GM23338 (cell line): Measurements from ENCODE around the gene ZNF236.

Source experiments
- CREB1 ChIP-seq: fragments of 250-450 bp; sonication (Bioruptor Pico); IDR thresholded peaks from 2 replicates; pipeline ENCODE4 v1.5.0; 2020; ENCODE audit warnings: low read depth, mild to moderate bottlenecking, moderate library complexity
- CTCF ChIP-seq, 2 experiments: fragments of 200-600 bp in 1 of 2; sonication (generic) in 1 of 2; conservative IDR thresholded peaks; 2 replicates each; pipeline versions ENCODE4 v1.5.1 to v1.6.1; 2016 to 2017; ENCODE audit warnings: antibody characterized with exemption in 2 of 2, low read depth in 2 of 2, mild to moderate bottlenecking in 2 of 2, moderate library complexity in 1 of 2
- ETS1 ChIP-seq: IDR thresholded peaks from 2 replicates; pipeline ENCODE4 v1.6.1; 2016; ENCODE audit warnings: antibody characterized with exemption
- EZH2 ChIP-seq: fragments of 200-600 bp; sonication (generic); IDR thresholded peaks from one replicate; pipeline ENCODE4 v1.8.0; 2017; ENCODE audit warnings: antibody characterized with exemption, mild to moderate bottlenecking, low read depth; ENCODE audit not compliant: unreplicated experiment
- EZH2phosphoT487 ChIP-seq: fragments of 200-600 bp; sonication (generic); IDR thresholded peaks from one replicate; pipeline ENCODE4 v1.8.1; 2018; ENCODE audit warnings: antibody characterized with exemption; ENCODE audit not compliant: unreplicated experiment
- JUNB ChIP-seq: IDR thresholded peaks from one replicate; pipeline ENCODE4 v1.6.1; 2016; ENCODE audit warnings: antibody characterized with exemption; ENCODE audit not compliant: unreplicated experiment
- NANOG ChIP-seq: IDR thresholded peaks from 2 replicates; pipeline ENCODE4 v1.6.1; 2016; ENCODE audit warnings: antibody characterized with exemption, borderline replicate concordance
- POLR2AphosphoS5 ChIP-seq: IDR thresholded peaks from 2 replicates; pipeline ENCODE4 v1.6.1; 2016; ENCODE audit warnings: antibody characterized with exemption, low read depth
- REST ChIP-seq: IDR thresholded peaks from one replicate; pipeline ENCODE4 v1.6.1; 2018; ENCODE audit warnings: antibody characterized with exemption; ENCODE audit not compliant: unreplicated experiment
- STAT1 ChIP-seq: IDR thresholded peaks from one replicate; pipeline ENCODE4 v1.6.1; 2016; ENCODE audit warnings: antibody characterized with exemption; ENCODE audit not compliant: unreplicated experiment
- ZNF114 ChIP-seq: fragments of 250-450 bp; sonication (Bioruptor Pico); IDR thresholded peaks from 2 replicates; pipeline ENCODE4 v1.5.0; 2020; ENCODE audit warnings: mild to moderate bottlenecking, moderate library complexity
- TF ChIP-seq, protein P1 (sequence below): fragments of 250-450 bp; sonication (Bioruptor Pico); IDR thresholded peaks from 2 replicates; pipeline ENCODE4 v1.5.0; 2020; ENCODE audit warnings: mild to moderate bottlenecking, moderate library complexity

DNA sequence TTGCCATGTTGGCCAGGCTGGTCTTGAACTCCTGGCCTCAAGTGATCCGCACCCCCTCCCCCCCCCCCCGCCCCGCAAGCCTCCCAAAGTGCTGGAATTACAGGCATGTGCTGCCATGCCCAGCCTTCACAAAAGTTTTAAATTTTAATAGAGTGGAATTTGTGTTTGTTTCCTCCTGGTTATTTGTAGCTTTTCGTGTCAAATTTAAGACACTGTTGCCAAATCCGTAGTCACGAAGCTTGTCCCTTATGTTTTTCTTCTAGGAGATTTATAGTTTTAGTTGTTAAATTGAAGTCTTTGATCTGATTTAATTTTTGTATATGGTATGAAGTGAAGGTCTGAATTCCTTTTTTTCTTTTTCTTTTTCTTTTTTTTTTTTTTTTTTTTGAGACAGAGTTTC is 14.7 kb downstream of the ZNF236 start:
- TF ChIP-seq CTCF (conservative IDR thresholded peaks at IDR 0.05; ENCODE audit: low read depth in 2 of 2) (no peak), REST (no peak), JUNB (no peak), POLR2AphosphoS5 (no peak), ZNF114 (CRISPR knock-in tag) (no peak), ETS1 (no peak), EZH2phosphoT487 (no peak), STAT1 (no peak), EZH2 (no peak), NANOG (no peak), CREB1 (CRISPR knock-in tag) (no peak)
- TF ChIP-seq, protein P1, sequence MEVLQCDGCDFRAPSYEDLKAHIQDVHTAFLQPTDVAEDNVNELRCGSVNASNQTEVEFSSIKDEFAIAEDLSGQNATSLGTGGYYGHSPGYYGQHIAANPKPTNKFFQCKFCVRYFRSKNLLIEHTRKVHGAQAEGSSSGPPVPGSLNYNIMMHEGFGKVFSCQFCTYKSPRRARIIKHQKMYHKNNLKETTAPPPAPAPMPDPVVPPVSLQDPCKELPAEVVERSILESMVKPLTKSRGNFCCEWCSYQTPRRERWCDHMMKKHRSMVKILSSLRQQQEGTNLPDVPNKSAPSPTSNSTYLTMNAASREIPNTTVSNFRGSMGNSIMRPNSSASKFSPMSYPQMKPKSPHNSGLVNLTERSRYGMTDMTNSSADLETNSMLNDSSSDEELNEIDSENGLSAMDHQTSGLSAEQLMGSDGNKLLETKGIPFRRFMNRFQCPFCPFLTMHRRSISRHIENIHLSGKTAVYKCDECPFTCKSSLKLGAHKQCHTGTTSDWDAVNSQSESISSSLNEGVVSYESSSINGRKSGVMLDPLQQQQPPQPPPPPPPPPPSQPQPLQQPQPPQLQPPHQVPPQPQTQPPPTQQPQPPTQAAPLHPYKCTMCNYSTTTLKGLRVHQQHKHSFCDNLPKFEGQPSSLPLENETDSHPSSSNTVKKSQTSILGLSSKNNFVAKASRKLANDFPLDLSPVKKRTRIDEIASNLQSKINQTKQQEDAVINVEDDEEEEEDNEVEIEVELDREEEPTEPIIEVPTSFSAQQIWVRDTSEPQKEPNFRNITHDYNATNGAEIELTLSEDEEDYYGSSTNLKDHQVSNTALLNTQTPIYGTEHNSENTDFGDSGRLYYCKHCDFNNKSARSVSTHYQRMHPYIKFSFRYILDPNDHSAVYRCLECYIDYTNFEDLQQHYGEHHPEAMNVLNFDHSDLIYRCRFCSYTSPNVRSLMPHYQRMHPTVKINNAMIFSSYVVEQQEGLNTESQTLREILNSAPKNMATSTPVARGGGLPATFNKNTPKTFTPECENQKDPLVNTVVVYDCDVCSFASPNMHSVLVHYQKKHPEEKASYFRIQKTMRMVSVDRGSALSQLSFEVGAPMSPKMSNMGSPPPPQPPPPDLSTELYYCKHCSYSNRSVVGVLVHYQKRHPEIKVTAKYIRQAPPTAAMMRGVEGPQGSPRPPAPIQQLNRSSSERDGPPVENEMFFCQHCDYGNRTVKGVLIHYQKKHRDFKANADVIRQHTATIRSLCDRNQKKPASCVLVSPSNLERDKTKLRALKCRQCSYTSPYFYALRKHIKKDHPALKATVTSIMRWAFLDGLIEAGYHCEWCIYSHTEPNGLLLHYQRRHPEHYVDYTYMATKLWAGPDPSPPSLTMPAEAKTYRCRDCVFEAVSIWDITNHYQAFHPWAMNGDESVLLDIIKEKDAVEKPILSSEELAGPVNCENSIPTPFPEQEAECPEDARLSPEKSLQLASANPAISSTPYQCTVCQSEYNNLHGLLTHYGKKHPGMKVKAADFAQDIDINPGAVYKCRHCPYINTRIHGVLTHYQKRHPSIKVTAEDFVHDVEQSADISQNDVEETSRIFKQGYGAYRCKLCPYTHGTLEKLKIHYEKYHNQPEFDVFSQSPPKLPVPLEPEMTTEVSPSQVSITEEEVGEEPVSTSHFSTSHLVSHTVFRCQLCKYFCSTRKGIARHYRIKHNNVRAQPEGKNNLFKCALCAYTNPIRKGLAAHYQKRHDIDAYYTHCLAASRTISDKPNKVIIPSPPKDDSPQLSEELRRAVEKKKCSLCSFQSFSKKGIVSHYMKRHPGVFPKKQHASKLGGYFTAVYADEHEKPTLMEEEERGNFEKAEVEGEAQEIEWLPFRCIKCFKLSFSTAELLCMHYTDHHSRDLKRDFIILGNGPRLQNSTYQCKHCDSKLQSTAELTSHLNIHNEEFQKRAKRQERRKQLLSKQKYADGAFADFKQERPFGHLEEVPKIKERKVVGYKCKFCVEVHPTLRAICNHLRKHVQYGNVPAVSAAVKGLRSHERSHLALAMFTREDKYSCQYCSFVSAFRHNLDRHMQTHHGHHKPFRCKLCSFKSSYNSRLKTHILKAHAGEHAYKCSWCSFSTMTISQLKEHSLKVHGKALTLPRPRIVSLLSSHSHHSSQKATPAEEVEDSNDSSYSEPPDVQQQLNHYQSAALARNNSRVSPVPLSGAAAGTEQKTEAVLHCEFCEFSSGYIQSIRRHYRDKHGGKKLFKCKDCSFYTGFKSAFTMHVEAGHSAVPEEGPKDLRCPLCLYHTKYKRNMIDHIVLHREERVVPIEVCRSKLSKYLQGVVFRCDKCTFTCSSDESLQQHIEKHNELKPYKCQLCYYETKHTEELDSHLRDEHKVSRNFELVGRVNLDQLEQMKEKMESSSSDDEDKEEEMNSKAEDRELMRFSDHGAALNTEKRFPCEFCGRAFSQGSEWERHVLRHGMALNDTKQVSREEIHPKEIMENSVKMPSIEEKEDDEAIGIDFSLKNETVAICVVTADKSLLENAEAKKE, result no peak
